Amygdala (tissue), 56 donors: Measurements from ENCODE around the gene SLCO4C1.
A peak's percentile ranks its signal among the peaks of the same experiment; 100 is the strongest.
"Not testable (repeated sequence)": the region's sequence is repeated elsewhere in the genome, so short reads cannot be mapped to it uniquely, and the experiment has no call there.

Source experiments
- DNase-seq, 56 donors: peaks; one replicate each; lab custom pipeline; 2025; lab: John Stamatoyannopoulos, UW

Gene SLCO4C1

GRCh38 chr5:102296178-102296817, at the start of gene SLCO4C1:
SLCO4C1 (minus strand) TSS chr5:102296284; CDS start chr5:102296262, 22 bp downstream.
- DNase-seq, result peak in 42 of 56 donors; percentile 1 to 71 (median 28)

GRCh38 chr5:102341681-102342288, 45.7 kb upstream of the SLCO4C1 start:
- DNase-seq, result no peak

- DNase-seq, result no peak
Observed at GRCh38 chr5:102324714-102325113, 28.6 kb upstream of the SLCO4C1 start.

- not testable (repeated sequence) for DNase-seq
Observed at GRCh38 chr5:102318801-102319200, 22.7 kb upstream of the SLCO4C1 start.

GRCh38 chr5:102314328-102314727, 18.2 kb upstream of the SLCO4C1 start:
- no peak for DNase-seq

- no peak for DNase-seq
Observed at GRCh38 chr5:102313912-102314311, 17.8 kb upstream of the SLCO4C1 start.

- no peak for DNase-seq
Observed at GRCh38 chr5:102312586-102313370, 16.7 kb upstream of the SLCO4C1 start.

GRCh38 chr5:102309586-102309985, 13.5 kb upstream of the SLCO4C1 start:
- no peak for DNase-seq

- DNase-seq, result no peak
Observed at GRCh38 chr5:102307232-102307631, 11.1 kb upstream of the SLCO4C1 start.

GRCh38 chr5:102306121-102306520, 10.0 kb upstream of the SLCO4C1 start:
- DNase-seq, result no peak

GRCh38 chr5:102295534-102296177, 428 bp downstream of the SLCO4C1 start:
- no peak for DNase-seq

- DNase-seq, result no peak
Observed at GRCh38 chr5:102294886-102295395, 1.1 kb downstream of the SLCO4C1 start.

GRCh38 chr5:102290004-102290403, 6.1 kb downstream of the SLCO4C1 start:
- no peak for DNase-seq

- DNase-seq, result no peak
Observed at GRCh38 chr5:102289251-102289899, 6.7 kb downstream of the SLCO4C1 start.

GRCh38 chr5:102288630-102289029, 7.5 kb downstream of the SLCO4C1 start:
- no peak for DNase-seq

- no peak for DNase-seq
Observed at GRCh38 chr5:102286476-102286875, 9.6 kb downstream of the SLCO4C1 start.

- no peak for DNase-seq
Observed at GRCh38 chr5:102283102-102283797, 12.8 kb downstream of the SLCO4C1 start.

GRCh38 chr5:102279711-102280110, 16.4 kb downstream of the SLCO4C1 start:
- no peak for DNase-seq

GRCh38 chr5:102278231-102278630, 17.9 kb downstream of the SLCO4C1 start:
- no peak for DNase-seq

- no peak for DNase-seq
Observed at GRCh38 chr5:102277144-102277543, 18.9 kb downstream of the SLCO4C1 start.
